CD4-positive, alpha-beta memory T cell (primary cell): ENCODE measurements around the gene RBM14. TPM values are rescaled to one million over a fixed set of nuclear protein-coding genes. Genes with fewer than 3 reads are reported as not detected.

ENCODE experiments used
- CTCF ChIA-PET: fragments of 350-600 bp; sonication (Branson Sonifier 250); formaldehyde crosslinking; loops from one replicate; lab custom pipeline; 2021; ENCODE audit warnings: inconsistent platforms; ENCODE audit not compliant: partially characterized antibody; lab: Charles Lee
- POLR2A ChIA-PET: fragments of 350-600 bp; sonication (Branson Sonifier 250); formaldehyde crosslinking; loops from one replicate; lab custom pipeline; 2021; ENCODE audit not compliant: partially characterized antibody; lab: Charles Lee
- DNase-seq, 5 donors: peaks; one replicate each; pipeline versions ENCODE4 v3.0.0 to v3.0.0-alpha.2; 2020 to 2022; ENCODE audit warnings: mixed read lengths in 1 of 5
- H3K27ac ChIP-seq: one replicate; pipeline ENCODE4 v1.7.0; 2013; ENCODE audit warnings: low read depth, low read length
- H3K27me3 ChIP-seq: 2 replicates; pipeline ENCODE4 v1.7.0; 2013; ENCODE audit warnings: mild to moderate bottlenecking, low read length, moderate library complexity; ENCODE audit not compliant: insufficient read depth
- H3K36me3 ChIP-seq: 2 replicates; pipeline ENCODE4 v1.7.0; 2013; ENCODE audit warnings: mild to moderate bottlenecking, low read length, moderate library complexity; ENCODE audit not compliant: insufficient read depth
- H3K4me1 ChIP-seq: 2 replicates; pipeline ENCODE4 v1.7.0; 2013; ENCODE audit warnings: mild to moderate bottlenecking, low read length, moderate library complexity; ENCODE audit not compliant: insufficient read depth
- H3K4me3 ChIP-seq, 2 donors: one replicate each; pipeline ENCODE4 v1.7.0; 2013; ENCODE audit warnings: low read length in 2 of 2, mild to moderate bottlenecking in 1 of 2
- H3K9me3 ChIP-seq, 2 donors: one replicate each; pipeline ENCODE4 v1.7.0; 2013; ENCODE audit warnings: low read length in 2 of 2, control low read depth in 1 of 2; ENCODE audit not compliant: control insufficient read depth in 1 of 2
- H3K27ac Mint-ChIP-seq, 7 donors: one replicate each; pipeline ENCODE4 v1.8.0; 2020 to 2021; ENCODE audit warnings: mixed read lengths in 7 of 7, mild to moderate bottlenecking in 6 of 7, inconsistent platforms in 3 of 7, moderate library complexity in 3 of 7
- H3K27me3 Mint-ChIP-seq, 2 donors: one replicate each; pipeline ENCODE4 v1.8.0; 2020 to 2021; ENCODE audit warnings: mixed read lengths in 2 of 2
- H3K36me3 Mint-ChIP-seq, 2 donors: one replicate each; pipeline ENCODE4 v1.8.0; 2020 to 2021; ENCODE audit warnings: mixed read lengths in 2 of 2, inconsistent platforms in 1 of 2, mild to moderate bottlenecking in 1 of 2
- H3K4me1 Mint-ChIP-seq, 4 donors: one replicate each; pipeline ENCODE4 v1.8.0; 2020 to 2021; ENCODE audit warnings: mixed read lengths in 4 of 4, mild to moderate bottlenecking in 1 of 4
- H3K4me3 Mint-ChIP-seq, 8 donors: one replicate each; pipeline ENCODE4 v1.8.0; 2020 to 2021; ENCODE audit warnings: mixed read lengths in 8 of 8, mild to moderate bottlenecking in 7 of 8, moderate library complexity in 6 of 8, inconsistent platforms in 3 of 8
- H3K9me3 Mint-ChIP-seq, 8 donors: one replicate each; pipeline ENCODE4 v1.8.0; 2020 to 2021; ENCODE audit warnings: mixed read lengths in 8 of 8, mild to moderate bottlenecking in 5 of 8, inconsistent platforms in 3 of 8, moderate library complexity in 1 of 8
- intact Hi-C: fragments of 100-400 bp; cut with micrococcal nuclease; formaldehyde crosslinking; loops from one replicate; pipeline ENCODE4 v1.15.1; 2023
- polyA plus RNA-seq, 2 donors: library from polyadenylated mRNA; unstranded; fragments of 300-500 nt; fragmentation: Illumina TruSeq; gene quantifications; one replicate each; pipeline ENCODE4 v1.2.3, GENCODE V29; 2021
- total RNA-seq, 2 experiments: library from RNA; stranded (reverse); gene quantifications; one replicate each; pipeline ENCODE4 v1.2.3, GENCODE V29; 2021

Gene RBM14
- total and polyA plus RNA-seq, 4 experiments from 2014 or later = 66.2 to 196 (median 118) TPM

DNA sequence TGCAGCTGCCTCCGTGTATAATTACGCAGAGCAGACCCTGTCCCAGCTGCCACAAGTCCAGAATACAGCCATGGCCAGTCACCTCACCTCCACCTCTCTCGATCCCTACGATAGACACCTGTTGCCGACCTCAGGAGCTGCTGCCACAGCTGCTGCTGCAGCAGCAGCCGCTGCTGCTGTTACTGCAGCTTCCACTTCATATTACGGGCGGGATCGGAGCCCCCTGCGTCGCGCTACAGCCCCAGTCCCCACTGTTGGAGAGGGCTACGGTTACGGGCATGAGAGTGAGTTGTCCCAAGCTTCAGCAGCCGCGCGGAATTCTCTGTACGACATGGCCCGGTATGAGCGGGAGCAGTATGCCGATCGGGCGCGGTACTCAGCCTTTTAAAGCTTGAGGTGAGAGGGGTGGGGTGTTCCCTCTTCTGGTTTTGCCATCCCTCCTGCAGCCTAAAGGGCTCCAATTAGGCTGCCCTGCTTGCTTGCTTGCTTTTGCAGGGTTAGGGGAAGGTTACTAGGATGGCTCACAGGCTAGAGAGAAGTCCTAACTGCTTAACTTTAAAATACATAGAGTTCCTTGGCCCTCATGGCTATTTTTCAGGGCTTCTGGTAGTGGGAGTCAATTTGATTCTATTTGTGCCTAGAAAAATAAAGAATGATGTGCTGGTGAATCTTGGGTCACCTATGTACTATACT lies 27.5 kb downstream of the RBM14 start:
- Histone ChIP-seq H3K27ac (no peak overlapping the region), H3K9me3 (no peaks in the 10 kb centered on the region), H3K4me1 (peaks cover 81% of the 10 kb centered on the region), H3K36me3 (peaks cover 72% of the 10 kb centered on the region), H3K27me3 (no peaks in the 10 kb centered on the region), H3K4me3 (no peak overlapping the region)
- peaks cover 0 to 3% (median 0%) of the 10 kb centered on the region in 8 donors for H3K9me3 Mint-ChIP-seq
- peaks cover 78 to 94% (median 86%) of the 10 kb centered on the region in 4 donors for H3K4me1 Mint-ChIP-seq
- intact Hi-C loops = no loop called here
- peak overlapping the region in 7 of 8 donors; percentile 43 to 99 (median 97) for H3K4me3 Mint-ChIP-seq
- ChIA-PET CTCF (interaction anchor here (1.3 kb wide), 1 partner anchor 34 kb away, joined by 3 read pairs; no protein-coding TSS in a partner anchor), POLR2A (interaction anchor here (1.4 to 3.5 kb wide), 4 partner anchors 9 to 34 kb away, joined by 5 to 17 read pairs (median 8); partner anchors contain the start of genes RBM14 and RBM4B)
- H3K27ac Mint-ChIP-seq = peak overlapping the region in 3 of 7 donors; percentile 5 to 99 (median 70)
- no peak for DNase-seq
- H3K27me3 Mint-ChIP-seq = no peaks in the 10 kb centered on the region
- peaks cover 84 to 96% of the 10 kb centered on the region in 2 donors for H3K36me3 Mint-ChIP-seq

GRCh38 chr11:66646828-66647227 lies 30.4 kb downstream of the RBM14 start:
- Mint-ChIP-seq H3K27ac (peak overlapping the region in 3 of 7 donors; percentile 15 to 70 (median 70)), H3K4me3 (peak overlapping the region in 3 of 8 donors; percentile 15 to 48 (median 47)), H3K27me3 (no peaks in the 10 kb centered on the region), H3K36me3 (peaks cover 67 to 87% of the 10 kb centered on the region in 2 donors), H3K4me1 (peaks cover 69 to 90% (median 79%) of the 10 kb centered on the region in 4 donors), H3K9me3 (peaks cover 0 to 3% (median 0%) of the 10 kb centered on the region in 8 donors)
- H3K4me3 ChIP-seq = no peak overlapping the region
- POLR2A ChIA-PET = interaction anchor here (1.1 to 4.8 kb wide), 4 partner anchors 8 to 31 kb away, joined by 4 to 43 read pairs (median 10); partner anchors contain the start of genes RBM14, RBM4 and RBM4B
- no peaks in the 10 kb centered on the region for H3K9me3 ChIP-seq
- no peak for DNase-seq
- intact Hi-C loops = no loop called here
- H3K4me1 ChIP-seq = peaks cover 67% of the 10 kb centered on the region
- peaks cover 63% of the 10 kb centered on the region for H3K36me3 ChIP-seq
- CTCF ChIA-PET = interaction anchor here (2.5 kb wide), 1 partner anchor 14 kb away, joined by 7 read pairs; no protein-coding TSS in a partner anchor
- H3K27me3 ChIP-seq = no peaks in the 10 kb centered on the region
- H3K27ac ChIP-seq = no peak overlapping the region

DNA sequence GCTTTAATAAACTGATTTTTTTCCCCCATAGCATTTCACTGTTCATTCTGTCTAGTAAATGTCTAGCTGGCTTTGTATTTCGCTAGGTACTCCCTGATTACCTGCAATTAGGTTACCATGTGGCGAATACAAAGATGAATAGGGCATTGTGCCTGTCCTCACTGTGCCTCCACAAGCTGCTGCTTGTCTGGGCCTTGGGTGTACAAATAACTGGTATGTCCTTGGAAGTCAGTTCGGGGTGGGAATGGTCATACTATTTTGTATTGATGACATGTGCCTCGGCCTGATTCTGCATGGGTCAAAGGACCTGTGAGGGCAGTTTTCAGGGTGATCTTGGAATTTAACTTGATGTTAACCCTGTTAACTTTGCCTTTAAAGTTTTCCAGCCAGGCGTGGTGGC lies 33.5 kb downstream of the RBM14 start:
- peaks cover 42% of the 10 kb centered on the region for H3K4me1 ChIP-seq
- no peaks in the 10 kb centered on the region for H3K27me3 Mint-ChIP-seq
- H3K9me3 Mint-ChIP-seq = no peaks in the 10 kb centered on the region
- intact Hi-C loops = no loop called here
- ChIA-PET POLR2A (interaction anchor here (0.9 to 4.8 kb wide), 5 partner anchors 10 to 33 kb away, joined by 3 to 43 read pairs (median 3); partner anchors contain the start of gene RBM4), CTCF (interaction anchor here (1.2 to 2.1 kb wide), 3 partner anchors 12 to 72 kb away, joined by 3 to 7 read pairs (median 6); partner anchors contain the start of gene RBM4)
- H3K36me3 ChIP-seq = peaks cover 41% of the 10 kb centered on the region
- H3K27ac Mint-ChIP-seq = peak overlapping the region in 3 of 7 donors; percentile 31 to 67 (median 52)
- no peak overlapping the region for H3K4me3 ChIP-seq
- no peak overlapping the region for H3K27ac ChIP-seq
- H3K9me3 ChIP-seq = no peaks in the 10 kb centered on the region
- no peak for DNase-seq
- H3K36me3 Mint-ChIP-seq = peaks cover 37 to 71% of the 10 kb centered on the region in 2 donors
- H3K27me3 ChIP-seq = no peaks in the 10 kb centered on the region
- peak overlapping the region in 1 of 8 donors; percentile 42 for H3K4me3 Mint-ChIP-seq
- peaks cover 45 to 70% (median 56%) of the 10 kb centered on the region in 4 donors for H3K4me1 Mint-ChIP-seq

DNA sequence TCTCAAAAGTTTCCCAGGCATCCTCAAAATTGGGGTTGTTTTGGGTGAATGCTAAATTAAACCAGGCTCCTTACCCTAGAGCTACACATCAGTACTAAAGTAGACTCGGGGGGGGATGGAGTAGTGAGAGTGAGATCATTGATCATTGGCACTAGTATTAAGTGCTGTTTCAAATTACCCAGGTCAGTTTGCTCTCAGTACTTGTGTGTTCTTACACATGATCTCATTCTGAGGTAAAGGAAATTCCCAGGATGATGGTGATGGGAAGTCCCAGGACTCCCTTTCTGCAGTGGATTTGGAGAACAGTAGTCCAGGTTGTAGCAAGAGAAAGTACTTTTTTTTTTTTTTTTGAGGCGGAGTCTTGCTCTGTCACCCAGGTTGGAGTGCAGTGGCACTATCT lies 34.6 kb downstream of the RBM14 start:
- POLR2A ChIA-PET = interaction anchor here (0.6 to 4.8 kb wide), 3 partner anchors 12 to 150 kb away, joined by 3 to 43 read pairs (median 3); partner anchors contain the start of gene RBM4

DNA sequence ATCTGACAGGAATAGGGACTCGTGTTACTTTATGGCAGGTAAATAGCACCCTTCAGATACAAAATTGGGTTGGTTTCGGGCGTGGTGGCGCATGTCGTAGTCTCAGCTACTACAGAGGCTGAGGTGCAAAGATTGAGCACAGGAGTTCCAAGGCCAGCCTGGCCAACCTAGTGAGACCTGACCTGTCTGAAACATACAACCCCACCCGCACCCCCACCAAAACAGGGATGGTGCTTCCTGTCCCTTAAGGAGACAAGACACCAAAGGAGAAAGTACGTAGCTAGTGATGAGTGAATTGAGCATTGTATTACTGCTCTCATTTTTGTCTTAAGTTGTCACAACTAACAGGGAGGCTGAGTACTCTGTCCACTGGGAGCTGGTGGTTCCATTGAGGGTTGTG lies 36.2 kb downstream of the RBM14 start:
- intact Hi-C loops = no loop called here
- no peak for DNase-seq
- no peaks in the 10 kb centered on the region for H3K9me3 Mint-ChIP-seq
- Histone ChIP-seq H3K27me3 (no peaks in the 10 kb centered on the region), H3K36me3 (peaks cover 25% of the 10 kb centered on the region), H3K4me1 (peaks cover 16% of the 10 kb centered on the region), H3K9me3 (no peaks in the 10 kb centered on the region), H3K27ac (no peak overlapping the region), H3K4me3 (no peak overlapping the region)
- ChIA-PET CTCF (interaction anchor here (0.7 kb wide), 1 partner anchor 11 kb away, joined by 3 read pairs; no protein-coding TSS in a partner anchor), POLR2A (interaction anchor here (0.7 to 3.2 kb wide), 8 partner anchors 9 to 36 kb away, joined by 3 to 19 read pairs (median 4); partner anchors contain the start of genes RBM14, RBM4 and RBM4B)
- peaks cover 20 to 48% (median 33%) of the 10 kb centered on the region in 4 donors for H3K4me1 Mint-ChIP-seq
- H3K27ac Mint-ChIP-seq = peak overlapping the region in 2 of 7 donors; percentile 57 to 68
- peaks cover 17 to 50% of the 10 kb centered on the region in 2 donors for H3K36me3 Mint-ChIP-seq
- peak overlapping the region in 1 of 8 donors; percentile 15 for H3K4me3 Mint-ChIP-seq
- H3K27me3 Mint-ChIP-seq = no peaks in the 10 kb centered on the region

More for the DNA sequence above, 34.6 kb downstream of the RBM14 start:
- CTCF ChIA-PET = no interaction called here
- no peak overlapping the region for H3K4me3 ChIP-seq
- H3K27ac ChIP-seq = no peak overlapping the region
- Mint-ChIP-seq H3K4me3 (no peak overlapping the region), H3K4me1 (peaks cover 36 to 65% (median 49%) of the 10 kb centered on the region in 4 donors), H3K27ac (peak overlapping the region in 2 of 7 donors; percentile 8 to 54), H3K36me3 (peaks cover 30 to 66% of the 10 kb centered on the region in 2 donors), H3K27me3 (no peaks in the 10 kb centered on the region), H3K9me3 (no peaks in the 10 kb centered on the region)
- H3K36me3 ChIP-seq = peaks cover 35% of the 10 kb centered on the region
- peaks cover 31% of the 10 kb centered on the region for H3K4me1 ChIP-seq
- intact Hi-C loops = no loop called here
- no peaks in the 10 kb centered on the region for H3K9me3 ChIP-seq
- no peak for DNase-seq
- no peaks in the 10 kb centered on the region for H3K27me3 ChIP-seq

- peaks cover 19 to 45% (median 32%) of the 10 kb centered on the region in 4 donors for H3K4me1 Mint-ChIP-seq
- H3K36me3 ChIP-seq = peaks cover 25% of the 10 kb centered on the region
- no peak for DNase-seq
- no peaks in the 10 kb centered on the region for H3K27me3 ChIP-seq
- ChIA-PET POLR2A (interaction anchor here (1.2 to 3.2 kb wide), 6 partner anchors 9 to 36 kb away, joined by 3 to 19 read pairs (median 6); partner anchors contain the start of genes RBM14, RBM4 and RBM4B), CTCF (interaction anchor here (0.7 kb wide), 1 partner anchor 10 kb away, joined by 3 read pairs; no protein-coding TSS in a partner anchor)
- H3K27ac Mint-ChIP-seq = peak overlapping the region in 6 of 7 donors; percentile 5 to 73 (median 58)
- no peaks in the 10 kb centered on the region for H3K27me3 Mint-ChIP-seq
- peaks cover 16% of the 10 kb centered on the region for H3K4me1 ChIP-seq
- H3K4me3 Mint-ChIP-seq = no peak overlapping the region
- no peak overlapping the region for H3K27ac ChIP-seq
- H3K9me3 Mint-ChIP-seq = no peaks in the 10 kb centered on the region
- no peak overlapping the region for H3K4me3 ChIP-seq
- intact Hi-C loops = no loop called here
- H3K9me3 ChIP-seq = no peaks in the 10 kb centered on the region
- peaks cover 15 to 49% of the 10 kb centered on the region in 2 donors for H3K36me3 Mint-ChIP-seq
Observed at GRCh38 chr11:66653123-66653522, 36.7 kb downstream of the RBM14 start.
